ENCODE data around the gene SPIRE1. TPM values are rescaled to one million over a fixed set of nuclear protein-coding genes. Genes with fewer than 3 reads are reported as not detected.

Gene SPIRE1
- total RNA-seq, 1 experiment from 2014 or later: 16.6 TPM

DNA sequence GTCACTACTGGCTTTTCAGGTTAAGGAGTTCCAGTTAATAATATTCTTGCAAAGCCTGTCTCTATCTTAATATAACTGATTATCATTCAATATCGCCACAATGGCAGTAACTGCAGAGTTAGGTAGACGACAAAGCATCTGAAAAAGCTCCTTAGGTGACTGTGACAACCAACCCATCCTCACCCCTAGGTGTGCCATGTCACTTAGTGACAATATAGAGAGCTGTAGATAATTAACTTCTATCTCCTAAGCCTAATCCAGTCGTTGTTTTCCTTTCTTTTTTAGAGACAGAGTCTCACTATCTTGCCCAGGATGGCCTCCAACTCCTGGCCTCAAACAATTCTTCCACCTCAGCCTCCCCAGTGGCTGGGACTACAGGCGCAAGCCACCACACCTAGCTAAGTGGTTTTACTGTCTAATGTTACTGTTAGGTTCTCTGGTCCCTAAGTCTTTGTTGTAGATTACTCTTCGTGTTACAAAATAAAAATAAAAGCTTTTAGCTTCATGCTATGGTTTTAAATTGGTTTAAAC, 65.2 kb downstream of the SPIRE1 start:
- TF ChIP-seq, protein P1, sequence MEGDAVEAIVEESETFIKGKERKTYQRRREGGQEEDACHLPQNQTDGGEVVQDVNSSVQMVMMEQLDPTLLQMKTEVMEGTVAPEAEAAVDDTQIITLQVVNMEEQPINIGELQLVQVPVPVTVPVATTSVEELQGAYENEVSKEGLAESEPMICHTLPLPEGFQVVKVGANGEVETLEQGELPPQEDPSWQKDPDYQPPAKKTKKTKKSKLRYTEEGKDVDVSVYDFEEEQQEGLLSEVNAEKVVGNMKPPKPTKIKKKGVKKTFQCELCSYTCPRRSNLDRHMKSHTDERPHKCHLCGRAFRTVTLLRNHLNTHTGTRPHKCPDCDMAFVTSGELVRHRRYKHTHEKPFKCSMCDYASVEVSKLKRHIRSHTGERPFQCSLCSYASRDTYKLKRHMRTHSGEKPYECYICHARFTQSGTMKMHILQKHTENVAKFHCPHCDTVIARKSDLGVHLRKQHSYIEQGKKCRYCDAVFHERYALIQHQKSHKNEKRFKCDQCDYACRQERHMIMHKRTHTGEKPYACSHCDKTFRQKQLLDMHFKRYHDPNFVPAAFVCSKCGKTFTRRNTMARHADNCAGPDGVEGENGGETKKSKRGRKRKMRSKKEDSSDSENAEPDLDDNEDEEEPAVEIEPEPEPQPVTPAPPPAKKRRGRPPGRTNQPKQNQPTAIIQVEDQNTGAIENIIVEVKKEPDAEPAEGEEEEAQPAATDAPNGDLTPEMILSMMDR (conservative IDR thresholded peaks at IDR 0.05): no peak
- no peaks in the 10 kb centered on the region for H3K9me3 ChIP-seq (ENCODE audit: control insufficient read depth, low read depth, low read length)
- no peaks in the 10 kb centered on the region for H3K23me2 ChIP-seq (ENCODE audit: insufficient read length, low read depth, low read length, poor library complexity, severe bottlenecking)
- H3K4me2 ChIP-seq (ENCODE audit: insufficient read depth, insufficient read length, low read length): no peak overlapping the region
- H2BK120ac ChIP-seq (ENCODE audit: low read depth, low read length, poor library complexity, severe bottlenecking): no peak overlapping the region
- H3K56ac ChIP-seq (ENCODE audit: insufficient read length, low read depth, low read length): no peak overlapping the region
- no peak overlapping the region for H2BK5ac ChIP-seq (ENCODE audit: insufficient read length, low read length)
- no peak overlapping the region for H4K8ac ChIP-seq (replicated peaks; ENCODE audit: insufficient read length, low read depth, low read length)
- no peaks in the 10 kb centered on the region for H4K20me1 ChIP-seq (ENCODE audit: control insufficient read depth, insufficient read depth, insufficient read length)
- H4K91ac ChIP-seq (ENCODE audit: insufficient read length, low read depth, low read length): no peak overlapping the region
- no peaks in the 10 kb centered on the region for H3K9me3 Mint-ChIP-seq
- no peak overlapping the region for H3K4ac ChIP-seq (ENCODE audit: low read depth, low read length)
- DNase-seq: no peak
- no CpG with 5 or more reads among the region's 5 CpGs for WGBS (ENCODE audit: extremely low coverage, insufficient read length, low lambda C conversion rate)
- H3K27ac ChIP-seq (ENCODE audit: insufficient read length, low read depth, low read length): no peak overlapping the region
- H3K9ac ChIP-seq (ENCODE audit: extremely low read depth, insufficient read length, low read length): no peak overlapping the region
- no peak overlapping the region; a peak in 1 of 7 replicates for H3K27ac Mint-ChIP-seq
- H3K18ac ChIP-seq (ENCODE audit: insufficient read length, low read depth, low read length): no peak overlapping the region
- no peak overlapping the region for H2AFZ ChIP-seq (ENCODE audit: low read length)
- H2BK15ac ChIP-seq (ENCODE audit: low read depth, low read length): no peak overlapping the region
- no peak overlapping the region for H3T11ph ChIP-seq (ENCODE audit: low read length)
- H3K27me3 ChIP-seq (ENCODE audit: insufficient read depth, low read length): no peaks in the 10 kb centered on the region
- no peaks in the 10 kb centered on the region for H3K36me3 Mint-ChIP-seq (ENCODE audit: insufficient read depth in 1 of 3, low read depth in 3 of 3)
- no peak overlapping the region for H2AK5ac ChIP-seq (ENCODE audit: insufficient read length, low read length)
- no peaks in the 10 kb centered on the region; the same call in 1 of the 2 replicates for H3K4me1 ChIP-seq (ENCODE audit: insufficient read depth, low read length)
- no peak overlapping the region for H3K4me3 Mint-ChIP-seq
- H3K4me1 Mint-ChIP-seq: peaks cover 10 to 14% of the 10 kb centered on the region in 2 experiments
- H3K79me1 ChIP-seq (ENCODE audit: insufficient read depth, low read depth, low read length, poor library complexity, severe bottlenecking): peaks cover under 1% of the 10 kb centered on the region
- H2BK12ac ChIP-seq (ENCODE audit: insufficient read length, low read depth, low read length): no peak overlapping the region
- no peak overlapping the region for H2BK20ac ChIP-seq (ENCODE audit: low read depth, low read length, poor library complexity, severe bottlenecking)
- H3K79me2 ChIP-seq (ENCODE audit: insufficient read depth, low read length): no peaks in the 10 kb centered on the region
- H4K5ac ChIP-seq (ENCODE audit: insufficient read length, low read depth, low read length): no peak overlapping the region
- H3K27me3 Mint-ChIP-seq (ENCODE audit: low read depth): no peaks in the 10 kb centered on the region
- no peak overlapping the region for H3K23ac ChIP-seq (ENCODE audit: insufficient read length, low read depth, low read length)
- H3K14ac ChIP-seq (ENCODE audit: insufficient read depth, low read length): no peak overlapping the region

Data from H9 (cell line).